Esophagus muscularis mucosa (tissue), 3 donors: ENCODE results near the gene ARHGAP30.
A peak's percentile ranks its signal among the peaks of the same experiment; 100 is the strongest.

ENCODE experiments used
- POLR2AphosphoS5 ChIP-seq, 2 donors: sonication (generic); formaldehyde crosslinking; IDR thresholded peaks; one replicate each; pipeline ENCODE4 v1.6.1; 2017; ENCODE audit warnings: antibody characterized with exemption in 2 of 2
- TF ChIP-seq, protein P1 (sequence below), 3 experiments: fragments of 200-600 bp in 2 of 3; fragments of 450-650 bp in 1 of 3; sonication (generic) in 2 of 3; IDR thresholded peaks; one replicate each; pipeline ENCODE4 v1.5.1; 2017 to 2019; ENCODE audit warnings: antibody characterized with exemption in 3 of 3, mild to moderate bottlenecking in 2 of 3, moderate library complexity in 1 of 3

DNA sequence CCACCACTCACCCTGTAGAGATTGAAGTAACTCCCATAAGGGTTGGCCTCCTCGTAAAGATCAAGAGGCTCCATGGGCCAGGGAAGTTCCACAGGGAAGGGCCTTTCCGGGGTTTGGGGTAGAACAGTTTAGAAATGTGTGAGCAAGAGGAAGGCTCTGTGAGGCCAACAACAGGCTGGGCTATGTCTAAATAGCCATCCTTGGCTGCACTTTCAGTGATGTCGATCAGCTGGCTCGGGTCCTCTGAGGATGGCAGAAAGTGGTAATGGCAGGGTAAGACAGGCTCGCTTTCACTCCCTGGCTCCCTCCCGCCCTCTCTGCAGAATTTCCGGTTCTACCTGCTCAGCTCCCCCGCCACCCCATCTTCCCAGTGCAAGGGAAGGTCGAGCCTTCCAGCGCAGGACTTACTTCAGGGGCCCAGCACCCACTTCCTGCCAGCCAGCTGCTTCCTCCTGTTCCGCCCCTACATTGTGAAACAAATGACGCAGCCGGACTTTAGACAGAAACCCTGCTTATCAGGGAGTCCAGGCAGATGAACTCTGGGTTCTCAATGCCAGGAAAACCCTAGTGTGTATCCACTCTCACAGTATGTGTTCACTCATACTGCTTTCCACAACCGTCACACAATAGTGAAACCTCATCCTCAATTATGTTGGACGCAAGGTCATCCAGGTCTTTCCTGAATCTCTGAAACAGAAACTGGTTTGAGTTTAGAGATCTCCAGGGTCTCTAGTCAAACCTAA, 56.0 kb downstream of the ARHGAP30 start:
- TF ChIP-seq, protein P1, sequence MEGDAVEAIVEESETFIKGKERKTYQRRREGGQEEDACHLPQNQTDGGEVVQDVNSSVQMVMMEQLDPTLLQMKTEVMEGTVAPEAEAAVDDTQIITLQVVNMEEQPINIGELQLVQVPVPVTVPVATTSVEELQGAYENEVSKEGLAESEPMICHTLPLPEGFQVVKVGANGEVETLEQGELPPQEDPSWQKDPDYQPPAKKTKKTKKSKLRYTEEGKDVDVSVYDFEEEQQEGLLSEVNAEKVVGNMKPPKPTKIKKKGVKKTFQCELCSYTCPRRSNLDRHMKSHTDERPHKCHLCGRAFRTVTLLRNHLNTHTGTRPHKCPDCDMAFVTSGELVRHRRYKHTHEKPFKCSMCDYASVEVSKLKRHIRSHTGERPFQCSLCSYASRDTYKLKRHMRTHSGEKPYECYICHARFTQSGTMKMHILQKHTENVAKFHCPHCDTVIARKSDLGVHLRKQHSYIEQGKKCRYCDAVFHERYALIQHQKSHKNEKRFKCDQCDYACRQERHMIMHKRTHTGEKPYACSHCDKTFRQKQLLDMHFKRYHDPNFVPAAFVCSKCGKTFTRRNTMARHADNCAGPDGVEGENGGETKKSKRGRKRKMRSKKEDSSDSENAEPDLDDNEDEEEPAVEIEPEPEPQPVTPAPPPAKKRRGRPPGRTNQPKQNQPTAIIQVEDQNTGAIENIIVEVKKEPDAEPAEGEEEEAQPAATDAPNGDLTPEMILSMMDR (IDR thresholded peaks at IDR 0.05) = no peak
- TF ChIP-seq POLR2AphosphoS5 (IDR thresholded peaks at IDR 0.05) = peak; percentile 76 to 80
